Gastrocnemius medialis (tissue), 4 donors: ENCODE measurements around the gene PHLDA2. TPM values are rescaled to one million over a fixed set of nuclear protein-coding genes. Genes with fewer than 3 reads are reported as not detected.

Experiments used
- ATAC-seq, 2 donors: fragments of 150-250 bp; one replicate each; pipeline ENCODE4 v1.9.1; 2016
- DNase-seq, 2 donors: peaks; one replicate each; pipeline ENCODE4 v3.0.0-alpha.2; 2019
- H3K27ac ChIP-seq, 4 donors: fragments of 200-600 bp; sonication (generic); 1 replicate in 1 of 4; 2 replicates in 3 of 4; pipeline ENCODE4 v1.5.1; 2016 to 2018; ENCODE audit warnings: mild to moderate bottlenecking in 2 of 4, moderate library complexity in 1 of 4
- H3K27me3 ChIP-seq, 3 donors: fragments of 200-600 bp; sonication (generic) in 2 of 3; 1 replicate in 1 of 3; 2 replicates in 2 of 3; pipeline versions ENCODE4 v1.5.1 to v1.6.0; 2016 to 2019; ENCODE audit warnings: mild to moderate bottlenecking in 1 of 3, moderate library complexity in 1 of 3
- H3K36me3 ChIP-seq, 2 donors: fragments of 200-600 bp; sonication (generic) in 1 of 2; one replicate each; pipeline ENCODE4 v1.5.1; 2017 to 2018
- H3K4me1 ChIP-seq, 2 donors: fragments of 200-600 bp; sonication (generic) in 1 of 2; one replicate each; pipeline ENCODE4 v1.5.1; 2016 to 2017; ENCODE audit warnings: mild to moderate bottlenecking in 2 of 2
- H3K4me3 ChIP-seq, 4 donors: fragments of 200-600 bp; sonication (generic) in 3 of 4; 1 replicate in 1 of 4; 2 replicates in 3 of 4; pipeline ENCODE4 v1.5.1; 2016 to 2019; ENCODE audit warnings: mild to moderate bottlenecking in 2 of 4
- H3K9me3 ChIP-seq, 3 donors: fragments of 200-600 bp; sonication (generic) in 2 of 3; 1 replicate in 1 of 3; 2 replicates in 2 of 3; pipeline ENCODE4 v1.5.1; 2016 to 2019
- CTCF ChIP-seq, 5 experiments: fragments of 450-650 bp in 3 of 5; fragments of 200-600 bp in 2 of 5; sonication (generic) in 2 of 5; IDR thresholded peaks in 4 of 5; conservative IDR thresholded peaks in 1 of 5; 1 replicate in 4 of 5; 2 replicates in 1 of 5; pipeline ENCODE4 v1.5.1; 2016 to 2019; ENCODE audit warnings: antibody characterized with exemption in 5 of 5, mild to moderate bottlenecking in 3 of 5, moderate library complexity in 3 of 5
- POLR2A ChIP-seq, 2 donors: fragments of 450-650 bp; IDR thresholded peaks; one replicate each; pipeline ENCODE4 v1.6.1; 2017; ENCODE audit warnings: antibody characterized with exemption in 2 of 2, mild to moderate bottlenecking in 2 of 2, moderate library complexity in 2 of 2
- in situ Hi-C, 4 donors: fragments of 200-750 bp; cut with MboI; loops; one replicate each; pipeline versions ENCODE4 v1.15.0 to v1.8.0; 2017; ENCODE audit warnings: low sequenced_read_pairs in 4 of 4
- intact Hi-C: fragments of 100-400 bp; cut with DNase I; formaldehyde crosslinking; loops from one replicate; pipeline ENCODE4 v1.15.1; 2023; ENCODE audit warnings: low total_unique reads
- total RNA-seq, 4 donors: library from RNA; depleted of rRNA; stranded (reverse); fragments of >200 nt; gene quantifications; one replicate each; pipeline versions ENCODE4 v1.1.0 to v1.2.3, GENCODE V29; 2016

Gene PHLDA2
- total RNA-seq, 4 donors from 2014 or later = 1.4 TPM; not detected in 3

- intact Hi-C loops = no loop called here
- DNase-seq (no peak), ATAC-seq (no peak)
- Histone ChIP-seq H3K9me3 (no peaks in the 10 kb centered on the region), H3K4me1 (peaks cover 4 to 9% of the 10 kb centered on the region in 2 donors), H3K27me3 (peaks cover 27 to 43% (median 42%) of the 10 kb centered on the region in 3 donors), H3K4me3 (no peak overlapping the region), H3K27ac (no peak overlapping the region), H3K36me3 (no peaks in the 10 kb centered on the region)
- in situ Hi-C loops = no loop called here
- TF ChIP-seq CTCF (IDR thresholded peaks at IDR 0.05 in 4 of 5, conservative IDR thresholded peaks at IDR 0.05 in 1 of 5) = no peak
- TF ChIP-seq POLR2A (IDR thresholded peaks at IDR 0.05) = no peak
Observed at GRCh38 chr11:2931420-2931746, 2.2 kb upstream of the PHLDA2 start.

DNA sequence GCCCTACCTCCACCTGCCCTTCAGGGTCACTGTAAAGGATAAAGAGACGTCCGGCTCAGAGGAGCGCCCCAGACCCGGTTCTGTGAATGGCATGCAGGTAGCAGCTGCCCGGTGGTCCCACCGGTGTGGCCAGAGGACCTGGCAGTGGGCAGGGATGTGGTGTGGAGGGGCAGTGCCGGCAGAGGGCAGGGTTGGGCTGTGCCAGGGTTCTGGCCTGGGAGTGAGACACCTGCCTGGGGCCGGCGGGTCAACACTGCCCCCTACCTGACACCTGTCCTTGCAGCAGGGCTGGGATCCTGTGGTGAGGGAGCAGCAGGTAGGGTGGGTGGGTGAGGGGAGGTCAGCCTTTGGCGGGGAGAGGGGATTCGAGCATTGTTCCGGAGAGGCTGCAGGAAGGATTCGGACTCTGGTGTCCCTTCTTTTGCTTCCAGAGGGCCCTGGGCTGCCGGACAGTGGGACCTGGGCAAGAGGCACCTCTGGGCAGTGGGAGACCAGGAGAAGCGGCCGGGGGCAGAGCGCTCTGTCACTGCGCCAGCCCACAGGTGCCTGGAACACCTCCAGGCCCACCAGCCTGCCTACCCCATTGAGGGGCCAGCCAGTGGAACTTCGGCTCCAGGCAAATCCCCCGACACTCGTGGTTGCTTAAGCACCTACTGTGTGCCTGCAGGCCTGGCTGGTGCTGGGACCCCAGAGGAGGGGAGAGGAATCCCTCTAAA lies 1.6 kb upstream of the PHLDA2 start:
- H3K27ac ChIP-seq = no peak overlapping the region
- peaks cover 27 to 43% (median 42%) of the 10 kb centered on the region in 3 donors for H3K27me3 ChIP-seq
- H3K4me1 ChIP-seq = peaks cover 4 to 9% of the 10 kb centered on the region in 2 donors
- no peak for ATAC-seq
- DNase-seq = no peak
- H3K9me3 ChIP-seq = no peaks in the 10 kb centered on the region
- intact Hi-C loops (no loop called here), in situ Hi-C loops (no loop called here)
- no peaks in the 10 kb centered on the region for H3K36me3 ChIP-seq
- H3K4me3 ChIP-seq = peak overlapping the region in 3 of 4 donors; percentile 46 to 51 (median 47)
- peak; percentile 1 to 56 (median 37) for TF ChIP-seq CTCF (IDR thresholded peaks at IDR 0.05 in 4 of 5, conservative IDR thresholded peaks at IDR 0.05 in 1 of 5)
- TF ChIP-seq POLR2A (IDR thresholded peaks at IDR 0.05) = no peak

GRCh38 chr11:2929950-2930703 lies 907 bp upstream of the PHLDA2 start:
- Histone ChIP-seq H3K36me3 (no peaks in the 10 kb centered on the region), H3K4me3 (peak overlapping the region; percentile 46 to 51 (median 49)), H3K9me3 (no peaks in the 10 kb centered on the region), H3K27ac (no peak overlapping the region), H3K27me3 (peaks cover 27 to 43% (median 42%) of the 10 kb centered on the region in 3 donors), H3K4me1 (peaks cover 4 to 9% of the 10 kb centered on the region in 2 donors)
- intact Hi-C loops (no loop called here), in situ Hi-C loops (no loop called here)
- TF ChIP-seq CTCF (IDR thresholded peaks at IDR 0.05 in 4 of 5, conservative IDR thresholded peaks at IDR 0.05 in 1 of 5) (peak in 3 of 5 experiments; percentile 26 to 47 (median 35)), POLR2A (IDR thresholded peaks at IDR 0.05) (no peak)
- no peak for ATAC-seq
- no peak for DNase-seq

- TF ChIP-seq CTCF (IDR thresholded peaks at IDR 0.05 in 4 of 5, conservative IDR thresholded peaks at IDR 0.05 in 1 of 5) (no peak), POLR2A (IDR thresholded peaks at IDR 0.05) (no peak)
- intact Hi-C loops = no loop called here
- H3K27me3 ChIP-seq = peaks cover 27 to 43% (median 42%) of the 10 kb centered on the region in 3 donors
- ATAC-seq = peak in 1 of 2 donors; percentile 14
- DNase-seq = no peak
- peaks cover 4 to 9% of the 10 kb centered on the region in 2 donors for H3K4me1 ChIP-seq
- no peak overlapping the region for H3K27ac ChIP-seq
- in situ Hi-C loops = no loop called here
- H3K4me3 ChIP-seq = peak overlapping the region; percentile 46 to 51 (median 49)
- H3K9me3 ChIP-seq = no peaks in the 10 kb centered on the region
- no peaks in the 10 kb centered on the region for H3K36me3 ChIP-seq
Observed at GRCh38 chr11:2929531-2929949, 320 bp upstream of the PHLDA2 start.
